Inflammatory macrophage treated with lipopolysaccharide for 1 hour (primary cell): ENCODE results near the gene SLC6A3.
"Not testable (repeated sequence)": the region's sequence is repeated elsewhere in the genome, so short reads cannot be mapped to it uniquely, and the experiment has no call there.

Source experiments
- DNase-seq, 2 donors: peaks; one replicate each; pipeline ENCODE4 v3.0.0-alpha.2; 2020 to 2022

The SLC6A3 gene

GRCh38 chr5:1439388-1440097 lies 5.7 kb downstream of the SLC6A3 start:
- no peak for DNase-seq

- no peak for DNase-seq
These were observed 6.4 kb downstream of the SLC6A3 start for GRCh38 chr5:1438871-1439270.

DNA sequence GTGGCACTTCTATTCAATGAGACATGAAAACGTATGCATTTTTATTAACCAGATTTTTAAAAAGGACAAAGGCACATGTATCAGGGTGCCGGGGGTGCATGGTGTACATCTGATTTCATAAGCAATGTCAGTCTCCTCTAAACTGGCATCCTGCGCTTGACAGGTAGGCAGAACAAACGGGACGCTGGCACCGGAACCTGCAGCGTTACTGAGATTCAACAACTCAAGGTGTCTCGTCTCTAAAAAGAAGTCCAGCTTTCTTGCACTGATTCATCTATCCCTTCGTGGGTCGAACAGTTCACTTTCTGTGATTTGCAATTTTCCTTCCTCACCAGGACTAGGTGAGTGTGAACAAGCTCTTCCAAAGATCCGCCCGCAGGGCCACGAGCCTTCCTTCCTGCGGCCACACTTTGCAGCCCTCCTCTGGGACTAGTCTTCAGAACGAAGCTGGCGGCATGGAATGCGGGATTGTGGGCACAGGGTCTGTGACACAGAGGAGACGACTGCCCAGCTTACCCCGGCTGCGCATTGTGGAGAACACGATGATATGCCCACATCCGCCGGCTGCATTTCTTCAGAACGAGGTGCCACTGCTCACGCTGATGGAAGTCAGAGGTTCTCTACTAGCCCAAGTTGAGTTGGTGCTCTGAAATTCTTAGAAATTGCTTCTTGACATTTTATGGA lies 7.2 kb downstream of the SLC6A3 start:
- DNase-seq = no peak

DNA sequence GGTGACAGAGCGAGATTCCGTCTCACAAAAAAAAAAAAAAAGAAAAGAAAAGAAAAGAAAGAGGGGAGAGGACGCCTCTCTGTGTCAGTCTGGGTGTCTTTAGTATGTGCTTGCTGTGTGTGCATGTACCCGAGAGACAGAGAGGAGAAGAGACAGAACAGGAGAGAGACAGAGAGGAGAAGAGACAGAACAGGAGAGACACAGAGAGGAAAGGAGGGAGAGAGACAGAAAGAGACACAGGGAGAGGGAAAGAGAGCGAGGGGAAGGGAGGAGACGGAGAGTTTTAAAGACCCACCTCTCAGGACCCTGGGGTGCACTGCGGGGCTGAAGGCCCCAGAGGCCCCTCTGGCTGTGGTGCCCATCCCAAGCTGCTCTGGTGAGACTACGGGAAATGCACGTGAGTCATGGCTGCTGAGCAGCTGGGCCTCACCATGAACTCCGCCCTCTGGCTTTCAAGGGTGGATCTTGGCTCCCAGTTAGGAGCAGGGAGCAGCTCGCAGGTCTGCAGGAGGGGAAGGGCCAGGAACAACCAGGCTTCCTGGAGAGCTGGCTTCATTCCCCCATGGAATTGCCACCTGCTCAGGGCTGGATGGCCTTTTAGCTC lies 7.9 kb downstream of the SLC6A3 start:
- no peak for DNase-seq

- DNase-seq = no peak
These were observed 8.6 kb downstream of the SLC6A3 start for GRCh38 chr5:1436681-1437080.

DNA sequence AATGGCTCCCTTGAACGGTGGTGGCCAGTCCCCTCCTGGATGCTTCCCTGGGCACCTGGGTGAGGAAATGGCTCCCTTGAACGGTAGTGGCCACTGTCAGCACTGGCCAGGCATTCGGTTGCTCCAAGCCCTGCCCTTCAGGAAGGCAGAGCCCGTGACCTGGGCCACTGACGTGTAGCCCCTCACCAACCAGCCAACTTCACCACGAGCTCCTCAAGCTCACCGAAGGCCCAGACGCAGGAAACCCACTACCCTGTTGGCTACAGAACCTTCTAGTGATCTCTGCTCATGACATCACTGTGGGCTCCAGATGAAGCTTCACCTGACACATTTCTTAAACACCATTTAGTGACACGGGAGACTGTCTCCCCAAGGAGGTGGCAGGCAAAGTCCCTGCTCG lies 9.2 kb downstream of the SLC6A3 start:
- DNase-seq = no peak

- no peak for DNase-seq
These were observed 9.9 kb downstream of the SLC6A3 start for GRCh38 chr5:1435369-1435768.

DNA sequence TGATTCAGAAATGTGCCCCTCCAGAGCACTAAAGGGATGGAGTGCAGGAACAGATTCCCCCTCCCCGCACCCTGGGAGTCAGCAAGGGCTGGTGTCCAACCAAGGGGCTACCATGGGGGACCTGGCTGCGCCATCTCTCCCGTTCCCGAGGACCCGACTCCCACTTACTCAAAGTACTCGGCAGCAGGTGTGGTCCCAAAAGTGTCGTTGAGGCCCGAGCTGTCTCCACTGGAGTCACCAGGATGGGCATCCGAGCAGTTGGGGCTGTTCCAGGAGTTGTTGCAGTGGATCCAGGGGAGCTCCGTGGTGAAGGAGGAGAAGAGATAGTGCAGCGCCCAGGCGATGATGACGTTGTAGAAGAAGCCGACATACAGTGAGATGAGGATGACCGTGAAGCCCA lies 12.9 kb downstream of the SLC6A3 start:
- no peak for DNase-seq

DNA sequence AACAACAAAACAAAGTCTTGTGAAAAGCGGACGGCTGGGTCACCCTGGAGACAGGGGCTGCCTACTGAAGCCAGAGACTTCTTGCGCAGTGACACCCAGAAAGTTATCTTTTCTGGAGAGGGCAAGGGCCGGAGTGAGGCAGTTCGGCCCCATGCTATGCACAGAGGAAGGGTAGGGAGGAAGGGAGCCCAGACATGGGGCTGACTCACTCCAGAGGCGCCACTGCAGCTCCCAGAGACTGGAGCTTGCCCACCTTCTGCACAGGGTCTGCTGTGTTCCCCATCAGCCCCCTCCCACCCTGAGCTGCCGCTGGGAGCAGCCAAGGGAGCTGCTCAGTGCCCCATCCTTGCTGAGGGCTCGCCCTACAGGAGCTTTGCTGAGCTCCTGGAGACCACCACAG lies 13.3 kb downstream of the SLC6A3 start:
- DNase-seq = no peak

DNA sequence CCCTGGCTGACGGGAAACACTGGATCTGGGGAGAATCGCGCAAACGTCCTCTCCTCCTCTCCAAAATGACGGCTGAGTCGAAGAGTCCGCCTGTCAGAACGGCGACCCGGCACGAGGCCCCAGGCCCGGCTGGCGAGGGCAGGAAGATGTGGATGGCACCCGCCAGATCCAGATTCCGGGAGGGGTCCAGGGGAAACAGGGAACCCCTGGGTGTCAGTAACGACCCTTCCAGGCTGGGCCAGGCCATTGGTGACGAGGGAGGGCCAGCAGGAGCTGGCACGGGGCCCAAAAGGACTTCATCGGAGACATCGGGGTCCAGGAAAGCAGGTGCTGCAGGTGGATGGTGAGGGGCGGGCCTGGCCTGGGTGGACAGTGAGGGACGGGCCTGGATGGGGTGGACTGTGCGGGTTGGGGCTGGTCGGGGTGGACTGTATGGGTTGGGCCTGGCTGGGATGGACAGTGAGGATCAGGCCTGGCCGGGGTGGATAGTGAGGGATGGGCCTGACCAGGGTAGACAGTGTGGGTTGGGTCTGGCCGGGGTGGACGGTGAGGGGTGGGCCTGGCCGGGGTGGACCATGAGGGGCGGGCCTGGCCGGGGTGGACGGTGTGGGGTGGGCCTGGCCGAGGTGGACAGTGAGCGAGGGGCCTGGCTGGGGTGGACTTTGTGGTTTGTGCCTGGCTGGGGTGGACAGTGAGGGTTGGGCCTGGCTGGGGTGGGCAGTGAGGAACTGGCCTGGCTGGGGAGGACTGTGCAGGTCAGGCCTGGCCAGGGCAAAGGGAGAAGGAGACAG lies 14.0 kb downstream of the SLC6A3 start:
- DNase-seq = no peak

- no peak for DNase-seq
These were observed 15.0 kb downstream of the SLC6A3 start for GRCh38 chr5:1430121-1430795.

- DNase-seq = no peak
These were observed 15.7 kb downstream of the SLC6A3 start for GRCh38 chr5:1429496-1429895.

DNA sequence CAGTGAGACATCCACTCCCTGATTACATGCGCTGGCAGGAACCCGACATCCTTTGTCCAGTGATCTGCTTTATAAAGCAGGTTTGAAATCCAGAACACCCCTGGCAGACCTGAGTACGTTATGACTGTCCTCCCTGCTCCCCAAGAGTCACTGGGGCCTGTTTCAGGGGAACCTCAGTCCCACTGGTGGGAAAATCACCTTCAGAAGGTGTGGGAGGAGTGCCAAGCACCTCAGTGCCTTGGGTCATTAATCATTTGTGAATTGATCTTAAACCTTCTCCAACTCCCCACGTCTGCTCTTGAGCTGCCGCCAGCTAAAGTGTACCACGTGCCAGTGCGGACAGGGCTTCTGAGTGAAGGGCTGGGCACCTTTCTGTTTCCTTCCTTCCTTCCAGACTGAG lies 16.2 kb downstream of the SLC6A3 start:
- no peak for DNase-seq

- DNase-seq = no peak
These were observed 17.1 kb downstream of the SLC6A3 start for GRCh38 chr5:1428107-1428506.

DNA sequence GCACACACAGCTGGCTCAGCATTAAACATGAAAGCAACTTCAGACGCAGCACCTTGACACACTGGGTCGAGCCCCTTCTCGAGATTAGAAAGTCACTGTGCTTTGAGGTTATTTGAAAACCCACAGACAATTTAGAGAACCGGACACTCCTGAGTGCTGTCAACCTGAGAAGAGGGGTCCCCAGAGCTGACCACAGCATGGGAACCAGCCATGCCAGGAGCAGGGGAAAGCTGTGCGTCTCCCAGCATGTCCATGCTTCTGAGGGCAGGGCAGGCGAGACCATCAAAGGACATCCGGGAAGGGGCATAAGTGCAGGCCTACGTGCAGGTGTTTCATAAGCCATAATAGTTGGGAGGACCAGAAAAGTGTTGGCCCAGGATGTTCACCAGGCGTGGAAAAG lies 20.5 kb downstream of the SLC6A3 start:
- no peak for DNase-seq

GRCh38 chr5:1423901-1424603 lies 21.2 kb downstream of the SLC6A3 start:
- no peak for DNase-seq

DNA sequence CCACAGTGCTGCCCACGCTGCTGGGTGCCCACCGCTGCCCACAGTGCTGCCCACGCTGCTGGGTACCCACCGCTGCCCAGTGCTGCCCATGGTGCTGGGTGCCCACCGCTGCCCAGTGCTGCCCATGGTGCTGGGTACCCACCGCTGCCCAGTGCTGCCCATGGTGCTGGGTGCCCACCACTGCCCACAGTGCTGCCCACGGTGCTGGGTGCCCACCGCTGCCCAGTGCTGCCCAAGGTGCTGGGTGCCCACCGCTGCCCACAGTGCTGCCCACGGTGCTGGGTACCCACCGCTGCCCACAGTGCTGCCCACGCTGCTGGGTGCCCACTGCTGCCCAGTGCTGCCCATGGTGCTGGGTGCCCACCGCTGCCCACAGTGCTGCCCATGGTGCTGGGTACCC lies 22.7 kb downstream of the SLC6A3 start:
- not testable (repeated sequence) for DNase-seq

DNA sequence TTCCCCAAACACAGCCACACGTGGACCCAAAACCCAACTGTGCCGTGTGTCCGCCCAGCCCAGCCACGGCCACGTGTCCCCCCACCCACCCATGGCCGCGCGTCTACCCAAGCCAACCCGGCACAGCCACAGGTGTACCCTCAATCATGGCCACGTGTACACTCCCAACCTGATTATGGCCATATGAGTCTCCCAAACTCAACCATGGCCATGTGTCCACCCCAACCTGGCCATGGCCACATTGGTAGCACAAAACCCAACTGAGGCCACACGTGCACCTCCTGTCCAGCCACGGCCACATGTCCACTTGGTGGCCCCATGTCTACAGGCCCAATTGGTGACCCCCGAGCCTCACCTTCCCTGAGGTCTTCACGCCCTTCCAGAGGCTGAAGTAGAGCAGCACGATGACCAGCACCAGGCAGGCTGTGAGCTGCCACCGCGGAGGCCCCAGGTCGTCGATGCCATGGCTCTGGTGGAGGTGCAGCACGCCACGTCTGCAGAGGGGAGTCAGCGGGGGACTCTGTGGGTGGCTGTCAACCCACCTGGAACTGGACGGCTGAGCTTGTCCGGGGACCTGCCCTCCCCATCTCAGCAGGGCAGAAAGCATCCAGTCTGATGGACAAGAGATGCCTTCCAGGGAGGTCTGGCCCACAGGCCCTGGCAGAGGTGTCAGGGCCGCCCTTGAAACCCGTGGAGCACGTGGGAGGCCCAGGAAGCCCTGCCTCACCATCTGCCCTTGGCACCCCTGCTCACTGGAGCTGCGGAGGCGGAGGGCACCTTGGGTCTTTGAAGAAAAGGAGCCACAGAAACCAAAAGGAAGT lies 23.5 kb downstream of the SLC6A3 start:
- DNase-seq = no peak

DNA sequence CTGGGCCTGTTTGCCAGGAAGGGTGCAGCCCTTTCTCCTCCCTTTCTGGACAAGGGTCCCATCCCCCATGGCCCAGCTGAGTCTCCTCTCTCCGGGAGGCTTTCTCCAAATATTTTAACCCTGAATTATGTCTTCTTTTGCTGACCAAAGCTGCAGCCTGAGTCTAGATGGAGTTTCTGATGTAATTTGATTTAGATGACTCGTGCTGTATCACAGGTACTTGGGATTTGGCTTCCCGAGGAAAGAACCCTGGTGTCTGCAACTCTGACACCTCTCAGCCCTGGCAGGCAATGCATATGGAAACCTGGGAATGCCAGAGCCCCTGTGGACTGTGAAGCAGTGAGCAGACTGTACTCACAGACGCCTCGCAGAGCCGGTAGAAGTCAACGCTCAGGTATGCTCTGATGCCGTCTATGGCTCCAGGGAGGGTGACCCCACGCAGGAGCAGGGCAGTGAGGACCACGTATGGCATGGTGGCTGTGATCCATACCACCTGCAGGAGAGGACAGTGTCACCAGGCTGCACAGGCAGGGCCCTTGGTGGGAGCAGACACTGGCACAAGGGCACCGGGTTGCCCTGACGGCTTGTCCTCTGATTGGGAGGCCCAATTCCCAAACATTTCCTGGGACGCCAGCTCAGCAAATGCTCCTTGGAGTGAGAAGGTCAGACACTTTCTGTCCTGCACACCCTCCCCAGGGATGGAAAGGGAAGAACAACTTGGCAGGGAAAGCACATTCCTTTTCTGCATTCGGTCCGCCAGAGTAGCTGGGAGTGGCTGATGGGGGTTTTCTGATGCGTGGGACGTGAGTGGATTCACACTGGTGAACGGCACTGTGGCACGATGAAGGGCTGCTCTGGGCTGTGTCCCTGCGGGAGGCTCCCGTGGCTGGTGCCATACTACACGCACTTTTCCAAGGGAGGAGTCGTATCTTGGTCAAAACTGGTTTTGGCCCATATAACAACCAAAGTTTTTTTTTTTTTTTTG lies 24.7 kb downstream of the SLC6A3 start:
- DNase-seq = no peak
